NCI-H226 (cell line): ENCODE data around the gene PER2.
A peak's percentile ranks its signal among the peaks of the same experiment; 100 is the strongest.

ENCODE experiments used
- DNase-seq: peaks from one replicate; pipeline ENCODE4 v3.0.0-alpha.2; 2015

Gene PER2

GRCh38 chr2:238263204-238264071 lies 25.0 kb downstream of the PER2 start:
- peak; percentile 59 for DNase-seq

- no peak for DNase-seq
These were observed 25.8 kb downstream of the PER2 start for GRCh38 chr2:238262496-238263122.

GRCh38 chr2:238261718-238262375 lies 26.6 kb downstream of the PER2 start:
- no peak for DNase-seq

- no peak for DNase-seq
These were observed 27.5 kb downstream of the PER2 start for GRCh38 chr2:238260883-238261282.

- no peak for DNase-seq
These were observed 29.1 kb downstream of the PER2 start for GRCh38 chr2:238259061-238260020.

GRCh38 chr2:238257786-238258700 lies 30.4 kb downstream of the PER2 start:
- DNase-seq = no peak

- peak; percentile 76 for DNase-seq
These were observed 31.8 kb downstream of the PER2 start for GRCh38 chr2:238256594-238257104.

GRCh38 chr2:238256111-238256510 lies 32.3 kb downstream of the PER2 start:
- no peak for DNase-seq

- no peak for DNase-seq
These were observed 32.8 kb downstream of the PER2 start for GRCh38 chr2:238255636-238256035.

GRCh38 chr2:238255151-238255551 lies 33.3 kb downstream of the PER2 start:
- no peak for DNase-seq

GRCh38 chr2:238254095-238254723 lies 34.2 kb downstream of the PER2 start:
- no peak for DNase-seq

GRCh38 chr2:238252766-238253630 lies 35.4 kb downstream of the PER2 start:
- DNase-seq = no peak

GRCh38 chr2:238251986-238252385 lies 36.4 kb downstream of the PER2 start:
- DNase-seq = no peak

GRCh38 chr2:238251331-238251730 lies 37.1 kb downstream of the PER2 start:
- no peak for DNase-seq

- DNase-seq = no peak
These were observed 37.5 kb downstream of the PER2 start for GRCh38 chr2:238250896-238251295.

GRCh38 chr2:238247841-238248453 lies 40.5 kb downstream of the PER2 start:
- DNase-seq = no peak

- no peak for DNase-seq
These were observed 41.2 kb downstream of the PER2 start for GRCh38 chr2:238247002-238247822.

- DNase-seq = no peak
These were observed 44.3 kb downstream of the PER2 start for GRCh38 chr2:238244151-238244550.
